Prostate gland (tissue), 2 donors: ENCODE measurements around the gene ADCY7. TPM values are rescaled to one million over a fixed set of nuclear protein-coding genes. Genes with fewer than 3 reads are reported as not detected.

Experiments
- DNase-seq: peaks from one replicate; pipeline ENCODE4 v3.0.0-alpha.2; 2019; ENCODE audit warnings: low spot score
- H3K27ac ChIP-seq, 2 donors: fragments of 200-600 bp; sonication (generic); 2 replicates each; pipeline ENCODE4 v1.5.1; 2017 to 2019
- H3K27me3 ChIP-seq: fragments of 200-600 bp; sonication (generic); replicated peaks from 2 replicates; pipeline ENCODE4 v1.5.1; 2019; ENCODE audit not compliant: insufficient read depth
- H3K36me3 ChIP-seq, 2 donors: fragments of 200-600 bp; sonication (generic); 1 replicate in 1 of 2; 2 replicates in 1 of 2; pipeline versions ENCODE4 v1.5.1 to v1.8.1; 2017 to 2019
- H3K4me1 ChIP-seq: fragments of 200-600 bp; sonication (generic); replicated peaks from 2 replicates; pipeline ENCODE4 v1.5.1; 2019
- H3K4me3 ChIP-seq, 2 donors: fragments of 200-600 bp; sonication (generic); 2 replicates each; pipeline ENCODE4 v1.5.1; 2017 to 2019
- H3K9me3 ChIP-seq: fragments of 200-600 bp; sonication (generic); 2 replicates; pipeline ENCODE4 v1.5.1; 2017
- POLR2A ChIP-seq: fragments of 450-650 bp; IDR thresholded peaks from one replicate; pipeline ENCODE4 v1.6.1; 2016; ENCODE audit warnings: antibody characterized with exemption, mild to moderate bottlenecking
- POLR2AphosphoS5 ChIP-seq: sonication (generic); formaldehyde crosslinking; IDR thresholded peaks from one replicate; pipeline ENCODE4 v1.6.1; 2017; ENCODE audit warnings: antibody characterized with exemption
- WGBS: methylation state at CpG from one replicate; pipeline ENCODE4 v1.1.5; 2018; 5-methylcytosine and 5-hydroxymethylcytosine counted together
- intact Hi-C: fragments of 100-400 bp; cut with DNase I; formaldehyde crosslinking; loops from one replicate; pipeline ENCODE4 v1.14.2; 2022
- total RNA-seq, 2 donors: library from RNA; depleted of rRNA; stranded (reverse); fragments of >200 nt; gene quantifications; one replicate each; pipeline ENCODE4 v1.1.0, GENCODE V29; 2016
- TF ChIP-seq, protein P1 (sequence below), 4 experiments: fragments of 200-600 bp in 2 of 4; fragments of 450-650 bp in 2 of 4; sonication (generic) in 2 of 4; IDR thresholded peaks; 1 replicate in 3 of 4; 2 replicates in 1 of 4; pipeline ENCODE4 v1.5.1; 2016 to 2019; ENCODE audit warnings: antibody characterized with exemption in 4 of 4, mild to moderate bottlenecking in 2 of 4, moderate library complexity in 2 of 4

Gene ADCY7
- total RNA-seq, 2 donors from 2014 or later, result 2.0 to 10.9 TPM

DNA sequence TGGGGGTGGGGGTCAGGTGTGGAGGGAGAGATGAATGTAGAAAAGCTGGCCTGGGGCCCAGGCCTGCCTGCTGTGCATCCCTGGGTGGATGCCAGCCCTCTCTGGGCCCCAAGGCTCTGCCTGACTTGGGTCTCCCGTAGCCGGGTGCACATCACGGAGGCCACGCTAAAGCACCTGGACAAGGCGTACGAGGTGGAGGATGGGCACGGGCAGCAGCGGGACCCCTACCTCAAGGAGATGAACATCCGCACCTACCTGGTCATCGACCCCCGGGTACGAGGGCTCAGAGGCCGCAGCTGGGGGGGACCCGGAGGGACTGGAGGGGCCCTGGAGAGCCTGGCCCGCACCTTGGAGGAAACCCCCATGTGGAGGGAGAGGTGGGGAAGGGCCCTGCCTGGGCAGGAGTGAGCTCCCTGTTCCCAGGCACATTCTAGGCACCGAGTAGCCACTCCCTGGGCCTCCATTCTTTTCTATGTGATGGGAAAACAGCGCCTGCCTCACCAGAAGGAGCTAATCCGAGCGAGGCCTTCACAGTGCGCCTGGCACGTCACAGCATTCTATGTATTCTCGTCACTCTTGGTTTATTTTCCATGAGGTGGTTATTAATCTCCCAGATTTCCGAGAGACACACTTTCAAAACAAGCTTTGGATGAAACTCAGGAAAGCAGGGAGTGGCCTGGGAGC is 34.7 kb downstream of the ADCY7 start:
- intact Hi-C loops, result no loop called here
- H3K27ac ChIP-seq, result no peak overlapping the region
- no peak overlapping the region for H3K4me3 ChIP-seq
- H3K27me3 ChIP-seq, result no peaks in the 10 kb centered on the region
- no peaks in the 10 kb centered on the region for H3K4me1 ChIP-seq
- H3K9me3 ChIP-seq, result no peaks in the 10 kb centered on the region
- no peak for TF ChIP-seq POLR2AphosphoS5
- no peak for TF ChIP-seq POLR2A
- TF ChIP-seq, protein P1, sequence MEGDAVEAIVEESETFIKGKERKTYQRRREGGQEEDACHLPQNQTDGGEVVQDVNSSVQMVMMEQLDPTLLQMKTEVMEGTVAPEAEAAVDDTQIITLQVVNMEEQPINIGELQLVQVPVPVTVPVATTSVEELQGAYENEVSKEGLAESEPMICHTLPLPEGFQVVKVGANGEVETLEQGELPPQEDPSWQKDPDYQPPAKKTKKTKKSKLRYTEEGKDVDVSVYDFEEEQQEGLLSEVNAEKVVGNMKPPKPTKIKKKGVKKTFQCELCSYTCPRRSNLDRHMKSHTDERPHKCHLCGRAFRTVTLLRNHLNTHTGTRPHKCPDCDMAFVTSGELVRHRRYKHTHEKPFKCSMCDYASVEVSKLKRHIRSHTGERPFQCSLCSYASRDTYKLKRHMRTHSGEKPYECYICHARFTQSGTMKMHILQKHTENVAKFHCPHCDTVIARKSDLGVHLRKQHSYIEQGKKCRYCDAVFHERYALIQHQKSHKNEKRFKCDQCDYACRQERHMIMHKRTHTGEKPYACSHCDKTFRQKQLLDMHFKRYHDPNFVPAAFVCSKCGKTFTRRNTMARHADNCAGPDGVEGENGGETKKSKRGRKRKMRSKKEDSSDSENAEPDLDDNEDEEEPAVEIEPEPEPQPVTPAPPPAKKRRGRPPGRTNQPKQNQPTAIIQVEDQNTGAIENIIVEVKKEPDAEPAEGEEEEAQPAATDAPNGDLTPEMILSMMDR (IDR thresholded peaks at IDR 0.05), result no peak
- no peaks in the 10 kb centered on the region for H3K36me3 ChIP-seq
- 92% methylated on average over 23 of the region's 23 CpGs for WGBS
- no peak for DNase-seq

DNA sequence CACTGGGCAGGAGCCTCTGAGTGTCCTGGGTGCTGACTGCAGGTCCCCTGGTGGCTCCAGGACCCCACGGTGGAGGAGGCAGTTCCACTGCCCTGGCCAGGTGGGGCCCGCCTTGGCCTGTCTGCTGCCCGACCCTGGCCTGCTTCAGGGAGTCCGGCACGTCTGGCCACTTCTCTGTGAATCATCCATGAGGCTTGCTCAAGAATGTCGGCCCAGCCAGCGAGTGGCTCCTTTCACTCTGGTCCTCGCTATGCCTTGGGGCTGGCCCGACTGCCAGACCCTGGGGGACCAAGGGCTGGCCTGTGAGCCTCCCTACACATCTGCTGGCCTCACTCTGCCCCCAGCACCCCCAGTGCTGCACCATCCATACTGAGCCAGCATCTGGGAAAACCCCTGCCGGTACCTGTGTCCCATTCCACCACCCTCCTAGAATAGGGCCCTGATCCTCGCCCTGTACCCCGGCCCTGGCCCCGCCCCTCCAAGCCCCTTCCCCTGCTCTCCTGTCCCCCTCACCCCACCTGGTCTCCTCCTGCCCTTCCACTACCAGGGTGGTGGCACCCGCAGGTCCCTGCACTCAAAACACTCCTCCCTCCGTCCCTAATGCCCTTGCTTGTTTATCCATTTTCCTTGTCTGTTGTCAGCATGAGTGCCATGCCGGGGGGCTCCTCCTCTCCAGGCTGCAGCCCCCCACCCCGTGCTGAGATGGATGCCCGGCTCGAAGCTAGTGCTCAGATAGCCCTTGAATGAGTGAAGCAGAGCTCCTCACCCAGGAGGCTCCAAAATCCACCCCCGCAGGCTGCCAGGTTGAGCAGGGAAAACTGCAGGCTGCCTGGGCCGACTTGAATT is 35.5 kb downstream of the ADCY7 start:
- Histone ChIP-seq H3K27ac (no peak overlapping the region), H3K4me1 (no peaks in the 10 kb centered on the region), H3K9me3 (no peaks in the 10 kb centered on the region), H3K4me3 (no peak overlapping the region), H3K27me3 (no peaks in the 10 kb centered on the region), H3K36me3 (no peaks in the 10 kb centered on the region)
- no peak for DNase-seq
- 85% methylated on average over 20 of the region's 21 CpGs for WGBS
- TF ChIP-seq, protein P1 (IDR thresholded peaks at IDR 0.05), result no peak
- no peak for TF ChIP-seq POLR2AphosphoS5
- TF ChIP-seq POLR2A, result no peak
- intact Hi-C loops, result no loop called here

DNA sequence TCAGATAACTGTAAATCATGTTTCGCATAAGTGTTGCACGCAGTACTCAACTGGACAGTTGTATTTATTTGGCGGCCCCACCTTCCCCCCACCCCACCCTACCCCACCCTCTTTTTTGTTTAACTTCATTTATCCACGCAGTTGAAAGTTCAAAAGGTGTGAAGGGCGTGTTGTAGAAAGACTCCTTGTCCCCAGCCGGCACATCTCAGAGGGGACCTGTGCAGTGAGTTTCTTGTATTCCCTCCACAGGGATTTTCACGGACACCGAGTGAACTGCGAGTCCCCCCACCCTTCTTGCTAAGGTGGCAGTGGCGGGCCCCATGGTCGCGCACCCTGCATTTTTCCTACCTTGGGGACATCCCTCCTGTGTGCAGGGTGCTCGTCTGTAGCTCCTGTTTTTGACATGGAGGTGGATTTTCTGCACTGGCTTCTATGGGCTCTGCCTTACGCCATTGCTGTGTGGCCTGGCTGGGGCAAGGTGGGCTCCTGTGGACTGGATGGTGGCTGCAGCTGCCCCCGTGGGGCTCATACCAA is 36.2 kb downstream of the ADCY7 start:
- WGBS, result 76% methylated on average over 15 of the region's 15 CpGs
- intact Hi-C loops, result no loop called here

DNA sequence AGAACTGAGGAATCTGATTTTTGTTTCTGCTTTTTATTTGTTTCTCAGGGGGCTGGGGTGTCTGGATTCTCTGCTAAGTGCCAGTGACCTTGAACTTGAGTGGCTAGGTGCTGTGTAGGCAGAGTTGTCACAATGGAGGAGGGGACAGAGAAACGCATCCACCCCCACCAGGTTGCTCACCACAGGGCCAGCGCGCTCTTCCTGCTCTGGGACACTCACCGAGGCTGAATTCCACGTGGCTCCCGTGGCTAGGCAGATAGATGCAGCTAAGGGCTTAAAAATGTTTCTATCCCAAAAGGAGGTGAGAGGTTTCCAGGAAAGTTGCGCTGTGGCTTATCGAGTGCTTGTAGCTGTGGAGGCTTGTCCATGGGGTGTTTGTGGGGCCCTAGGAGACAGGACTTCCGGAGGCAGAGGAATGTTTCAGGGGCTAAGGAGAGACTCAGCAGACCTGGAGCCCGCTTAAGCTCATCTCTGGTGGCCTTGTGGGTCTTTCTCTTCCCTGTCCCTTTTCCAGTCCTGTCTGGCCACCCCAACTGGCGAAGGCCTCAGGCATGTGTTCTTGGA is 36.8 kb downstream of the ADCY7 start:
- DNase-seq, result no peak
- Histone ChIP-seq H3K4me1 (no peaks in the 10 kb centered on the region), H3K4me3 (no peak overlapping the region), H3K27ac (no peak overlapping the region), H3K36me3 (no peaks in the 10 kb centered on the region), H3K9me3 (no peaks in the 10 kb centered on the region), H3K27me3 (no peaks in the 10 kb centered on the region)
- TF ChIP-seq POLR2AphosphoS5, result no peak
- WGBS, result 94% methylated on average over 11 of the region's 11 CpGs
- intact Hi-C loops, result no loop called here

More for the DNA sequence above, 36.2 kb downstream of the ADCY7 start:
- Histone ChIP-seq H3K27me3 (no peaks in the 10 kb centered on the region), H3K9me3 (no peaks in the 10 kb centered on the region), H3K36me3 (no peaks in the 10 kb centered on the region), H3K4me3 (no peak overlapping the region), H3K27ac (no peak overlapping the region), H3K4me1 (no peaks in the 10 kb centered on the region)
- TF ChIP-seq POLR2A (no peak), POLR2AphosphoS5 (no peak)
- TF ChIP-seq, protein P1 (IDR thresholded peaks at IDR 0.05), result no peak
- no peak for DNase-seq
